Small intestine (tissue), 7 donors: ENCODE measurements around the gene CAMKK2. TPM values are rescaled to one million over a fixed set of nuclear protein-coding genes. Genes with fewer than 3 reads are reported as not detected.
"Not testable (repeated sequence)": the region's sequence is repeated elsewhere in the genome, so short reads cannot be mapped to it uniquely, and the experiment has no call there.

Experiments used
- DNase-seq, 2 donors: peaks; one replicate each; pipeline versions ENCODE4 v3.0.0 to v3.0.0-alpha.2; 2013
- FAIRE-seq: peaks from 2 replicates; lab custom pipeline; 2012; peaks lifted over from hg19 to GRCh38; lab: Jason Lieb, UNC
- H3K27ac ChIP-seq, 3 donors: one replicate each; pipeline ENCODE4 v1.5.1; 2013; ENCODE audit warnings: low read length in 2 of 3, mild to moderate bottlenecking in 2 of 3, control low read depth in 1 of 3, inconsistent platforms in 1 of 3, low read depth in 1 of 3, moderate library complexity in 1 of 3
- H3K27me3 ChIP-seq, 3 donors: one replicate each; pipeline ENCODE4 v1.6.1; 2013; ENCODE audit warnings: low read length in 3 of 3, inconsistent platforms in 1 of 3; ENCODE audit not compliant: control insufficient read depth in 3 of 3, insufficient read depth in 3 of 3
- H3K36me3 ChIP-seq, 3 donors: one replicate each; pipeline ENCODE4 v1.6.1; 2013; ENCODE audit warnings: low read length in 3 of 3, inconsistent platforms in 1 of 3, low read depth in 1 of 3, mild to moderate bottlenecking in 1 of 3, moderate library complexity in 1 of 3; ENCODE audit not compliant: control insufficient read depth in 3 of 3, insufficient read depth in 2 of 3
- H3K4me1 ChIP-seq, 3 donors: one replicate each; pipeline ENCODE4 v1.6.1; 2013; ENCODE audit warnings: low read length in 2 of 3, inconsistent platforms in 1 of 3, low read depth in 1 of 3, mild to moderate bottlenecking in 1 of 3, moderate library complexity in 1 of 3; ENCODE audit not compliant: control insufficient read depth in 3 of 3, insufficient read depth in 2 of 3
- H3K4me3 ChIP-seq, 3 donors: one replicate each; pipeline ENCODE4 v1.5.1; 2013; ENCODE audit warnings: low read length in 3 of 3, control low read depth in 1 of 3, inconsistent platforms in 1 of 3, low read depth in 1 of 3, mild to moderate bottlenecking in 1 of 3, moderate library complexity in 1 of 3
- H3K9me3 ChIP-seq, 2 donors: one replicate each; pipeline ENCODE4 v1.6.1; 2013; ENCODE audit warnings: low read depth in 1 of 2, low read length in 1 of 2; ENCODE audit not compliant: control insufficient read depth in 2 of 2, insufficient read depth in 1 of 2
- WGBS, 3 donors: extraction: QIAGEN DNeasy Blood & Tissue Kit; methylation state at CpG; one replicate each; pipeline ENCODE4 v1.1.7; 2013; 5-methylcytosine and 5-hydroxymethylcytosine counted together
- polyA plus RNA-seq, 4 donors: library from polyadenylated mRNA; stranded (reverse) in 3 of 4; unstranded in 1 of 4; fragments of 200-250 nt in 3 of 4; fragments of 120-200 nt in 1 of 4; gene quantifications; one replicate each; pipeline versions ENCODE4 v1.2.1 to v1.2.3, GENCODE V29; 2013
- donor health status: healthy with polysubstance abuse.
- donor health status: control.
- donor health status: control.
- donor health status: Bipolar disorder and iron deficiency.
- donor health status: healthy.

CAMKK2 gene
- polyA plus RNA-seq, 4 donors: 25.4 to 46.5 (median 39.5) TPM

DNA sequence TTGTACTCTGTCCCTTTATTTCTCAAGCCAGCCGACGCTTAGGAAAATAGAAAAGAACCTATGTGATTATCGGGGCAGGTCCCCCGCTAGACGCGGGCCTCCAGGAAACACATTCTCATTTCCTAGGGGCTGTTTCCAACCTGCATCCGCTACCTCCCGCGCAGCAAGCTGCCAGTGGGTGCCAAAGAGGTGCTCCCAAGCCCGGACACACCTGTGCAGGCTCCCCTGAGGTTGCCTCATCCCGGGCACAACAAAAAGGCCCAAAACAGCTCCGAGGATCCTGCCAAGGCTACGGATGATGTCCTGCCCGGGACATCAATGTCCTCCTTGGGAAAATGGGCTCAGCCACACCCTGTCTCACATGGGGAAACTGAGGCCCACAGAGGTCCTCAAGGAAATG, 15.4 kb downstream of the CAMKK2 start:
- FAIRE-seq, DNase-seq, H3K9me3 ChIP-seq, H3K27ac ChIP-seq, H3K4me1 ChIP-seq, H3K4me3 ChIP-seq, H3K27me3 ChIP-seq: not testable (repeated sequence)
- peaks cover 0 to 68% (median 0%) of the 10 kb centered on the region in 3 donors for H3K36me3 ChIP-seq
- 87 to 97% (median 96%) methylated on average over 14 of the region's 14 CpGs for WGBS, 3 donors

DNA sequence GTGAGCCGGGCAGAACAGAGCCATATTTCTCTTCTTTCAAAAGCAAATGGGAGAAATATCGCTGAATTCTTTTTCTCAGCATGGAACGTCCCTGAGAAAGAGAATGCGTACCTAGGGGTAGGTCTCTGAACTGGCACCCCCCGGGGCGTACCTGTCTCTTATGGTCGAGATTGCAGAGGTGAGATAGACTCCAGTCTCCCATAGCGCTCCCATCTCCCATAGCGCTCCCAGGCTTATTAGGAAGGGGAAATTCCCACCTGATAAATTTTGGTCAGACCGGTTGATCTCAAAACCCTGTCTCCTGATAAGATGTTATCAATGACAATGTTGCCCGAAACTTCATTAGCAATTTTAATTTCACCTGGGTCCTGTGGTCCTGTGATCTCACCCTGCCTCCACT, 16.0 kb downstream of the CAMKK2 start:
- 88 to 94% (median 93%) methylated on average over 9 to 11 of the region's 11 CpGs for WGBS, 3 donors
- not testable (repeated sequence) for DNase-seq, H3K9me3 ChIP-seq, H3K4me3 ChIP-seq, H3K27ac ChIP-seq, H3K27me3 ChIP-seq, H3K4me1 ChIP-seq, FAIRE-seq
- peaks cover 0 to 68% (median 0%) of the 10 kb centered on the region in 3 donors for H3K36me3 ChIP-seq

DNA sequence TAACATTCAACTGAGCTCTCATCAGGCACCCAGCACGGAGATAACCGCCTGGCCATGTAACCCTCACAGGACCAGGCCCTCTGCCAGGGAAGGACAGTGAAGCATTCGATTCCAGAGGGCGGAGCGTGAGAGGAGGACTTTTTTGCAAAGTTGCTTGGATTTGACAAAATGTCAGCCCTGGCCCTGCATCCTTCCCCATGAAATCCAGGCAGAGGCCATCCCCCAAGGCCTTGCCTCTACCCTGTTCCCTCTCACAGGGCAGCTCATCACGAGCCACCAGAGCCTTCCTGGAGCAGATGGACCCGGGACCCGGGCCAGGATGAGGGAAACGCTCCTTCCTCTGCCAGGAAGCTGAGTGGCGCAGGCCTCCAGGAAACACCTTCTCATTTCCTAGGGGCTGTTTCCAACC, 17.0 kb downstream of the CAMKK2 start:
- Histone ChIP-seq H3K36me3 (peaks cover 0 to 65% (median 0%) of the 10 kb centered on the region in 3 donors), H3K27ac (no peak overlapping the region), H3K4me3 (no peak overlapping the region), H3K27me3 (no peaks in the 10 kb centered on the region), H3K4me1 (no peaks in the 10 kb centered on the region), H3K9me3 (no peaks in the 10 kb centered on the region)
- DNase-seq (no peak), FAIRE-seq (no peak)
- 63 to 82% (median 80%) methylated on average over 10 of the region's 10 CpGs for WGBS, 3 donors

- Histone ChIP-seq H3K4me1 (no peaks in the 10 kb centered on the region), H3K27me3 (no peaks in the 10 kb centered on the region), H3K4me3 (no peak overlapping the region), H3K36me3 (peaks cover under 1 to 65% (median 4%) of the 10 kb centered on the region in 3 donors), H3K9me3 (no peaks in the 10 kb centered on the region), H3K27ac (no peak overlapping the region)
- no peak for DNase-seq
- no peak for FAIRE-seq
- 76 to 90% (median 86%) methylated on average over 13 of the region's 13 CpGs for WGBS, 3 donors
Observed at GRCh38 chr12:121279071-121279375, 17.5 kb downstream of the CAMKK2 start.

DNA sequence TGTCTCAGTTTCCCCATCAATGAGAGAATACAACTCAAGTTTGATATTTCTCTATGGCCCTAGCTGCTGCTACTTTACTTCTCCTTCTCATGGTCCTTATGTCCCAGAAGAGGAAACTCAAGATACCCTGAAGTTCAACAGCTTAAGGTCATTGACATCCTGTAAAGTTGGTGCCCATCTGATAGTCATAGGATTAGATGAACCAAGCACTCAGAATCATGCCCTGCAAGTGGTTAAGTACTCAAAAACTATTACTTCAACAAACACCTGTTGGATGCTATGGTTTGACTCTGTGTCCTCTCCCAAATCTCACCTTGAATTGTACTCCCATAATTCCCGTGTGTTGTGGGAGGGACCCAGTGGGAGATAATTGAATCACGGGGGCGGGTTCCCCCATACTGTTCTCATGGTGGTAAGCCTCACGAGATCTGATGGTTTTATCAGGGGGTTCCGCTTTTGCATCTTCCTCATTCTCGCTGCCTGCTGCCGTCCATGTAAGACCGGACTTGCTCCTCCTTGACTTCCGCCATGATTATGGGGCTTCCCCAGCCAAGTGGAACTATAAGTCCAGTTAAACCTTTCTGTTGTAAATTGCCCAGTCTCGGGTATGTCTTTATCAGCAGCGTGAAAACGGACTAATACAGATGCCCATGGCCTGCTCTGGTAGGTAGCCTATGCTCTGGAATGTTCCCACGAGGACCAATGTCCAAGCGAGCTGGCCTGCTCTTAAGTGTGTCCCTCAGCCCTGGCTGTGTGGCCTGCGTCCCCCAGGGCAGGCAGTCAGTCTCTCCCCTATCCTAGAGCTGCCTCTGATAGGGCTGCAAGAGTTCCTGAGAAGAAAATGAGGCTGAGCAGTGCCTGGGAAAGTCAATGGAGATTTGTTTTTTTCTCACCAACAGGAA, 18.1 kb downstream of the CAMKK2 start:
- Histone ChIP-seq H3K4me3 (no peak overlapping the region), H3K4me1 (no peaks in the 10 kb centered on the region), H3K27ac (peak overlapping the region in 1 of 3 donors; percentile 6), H3K36me3 (peaks cover 5 to 65% (median 5%) of the 10 kb centered on the region in 3 donors), H3K27me3 (no peaks in the 10 kb centered on the region), H3K9me3 (no peaks in the 10 kb centered on the region)
- WGBS, 3 donors: 91 to 95% (median 92%) methylated on average over 15 of the region's 15 CpGs
- DNase-seq (no peak), FAIRE-seq (no peak)

- no peak for DNase-seq
- WGBS, 3 donors: 78 to 96% (median 90%) methylated on average over 6 of the region's 6 CpGs
- no peak for FAIRE-seq
- Histone ChIP-seq H3K27me3 (no peaks in the 10 kb centered on the region), H3K36me3 (peaks cover 5 to 66% (median 7%) of the 10 kb centered on the region in 3 donors), H3K9me3 (no peaks in the 10 kb centered on the region), H3K27ac (no peak overlapping the region), H3K4me1 (no peaks in the 10 kb centered on the region), H3K4me3 (no peak overlapping the region)
Observed at GRCh38 chr12:121277374-121277759, 19.1 kb downstream of the CAMKK2 start.

DNA sequence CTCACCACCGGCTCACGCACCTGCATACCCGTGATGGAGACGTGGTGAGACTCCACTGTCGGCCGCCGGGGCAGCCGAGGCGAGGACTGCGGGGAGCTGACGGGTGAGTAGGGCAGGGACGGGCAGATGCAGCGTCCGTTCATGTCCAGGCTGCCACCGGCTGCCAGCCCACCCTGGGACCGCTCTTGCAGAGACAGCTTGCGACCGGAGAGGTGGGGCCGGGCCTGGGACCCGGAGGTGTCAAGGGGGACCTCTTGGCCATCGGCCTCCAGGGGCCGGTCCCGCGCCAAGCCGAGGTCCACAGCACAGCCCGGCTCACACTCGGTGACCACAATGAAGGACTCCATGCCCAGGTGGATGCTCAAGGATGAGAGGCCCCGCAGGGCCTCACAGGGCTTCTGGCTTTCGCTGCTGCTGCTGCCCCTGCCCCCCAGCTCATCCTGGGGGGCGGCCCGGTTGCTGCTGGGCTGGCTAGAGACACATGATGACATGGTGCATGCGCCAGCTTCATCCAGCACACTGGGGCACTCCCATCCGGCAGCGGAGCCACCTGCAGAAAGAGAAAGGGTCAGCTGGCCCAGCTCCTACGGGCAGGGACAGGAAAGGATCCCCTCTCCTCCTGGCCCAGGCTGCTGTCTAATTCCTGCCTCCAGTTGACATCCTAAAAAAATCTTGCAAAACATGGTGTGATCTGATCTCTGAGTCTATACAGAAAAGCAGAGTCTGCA, 22.3 kb downstream of the CAMKK2 start:
- no peak for FAIRE-seq
- Histone ChIP-seq H3K4me1 (no peaks in the 10 kb centered on the region), H3K4me3 (no peak overlapping the region), H3K27ac (no peak overlapping the region), H3K9me3 (no peaks in the 10 kb centered on the region), H3K36me3 (peaks cover 8 to 70% (median 11%) of the 10 kb centered on the region in 3 donors), H3K27me3 (no peaks in the 10 kb centered on the region)
- DNase-seq: no peak
- 96 to 98% (median 98%) methylated on average over 34 to 35 of the region's 35 CpGs for WGBS, 3 donors

GRCh38 chr12:121273364-121273896, 23.1 kb downstream of the CAMKK2 start:
- H3K4me1 ChIP-seq: no peaks in the 10 kb centered on the region
- WGBS, 3 donors: 94 to 96% (median 95%) methylated on average over 12 to 14 of the region's 14 CpGs
- H3K27me3 ChIP-seq: no peaks in the 10 kb centered on the region
- H3K4me3 ChIP-seq: no peak overlapping the region
- H3K9me3 ChIP-seq: no peaks in the 10 kb centered on the region
- no peak for DNase-seq
- no peak for FAIRE-seq
- no peak overlapping the region for H3K27ac ChIP-seq
- H3K36me3 ChIP-seq: peaks cover 15 to 69% (median 15%) of the 10 kb centered on the region in 3 donors
